GM23338 (cell line): ENCODE measurements around the gene NLGN1. TPM values are rescaled to one million over a fixed set of nuclear protein-coding genes. Genes with fewer than 3 reads are reported as not detected.

Experiments
- ATAC-seq: fragments of 200-7000 bp; cut with Tn5 transposase; 3 replicates; pipeline ENCODE4 v1.9.1; 2020
- DNase-seq: peaks from one replicate; pipeline ENCODE4 v3.0.0-alpha.2; 2015; ENCODE audit warnings: low spot score
- H2AFZ ChIP-seq: fragments of 200-600 bp; sonication (generic); 2 replicates; pipeline ENCODE4 v1.8.0; 2016; ENCODE audit warnings: antibody characterized with exemption, mild to moderate bottlenecking, moderate library complexity
- H3F3A ChIP-seq: fragments of 200-600 bp; sonication (generic); replicated peaks from 2 replicates; pipeline ENCODE4 v1.8.0; 2017; ENCODE audit warnings: antibody characterized with exemption, mixed run types, low read depth
- H3K27ac ChIP-seq: fragments of 200-600 bp; sonication (generic); 2 replicates; pipeline ENCODE4 v1.6.1; 2016; ENCODE audit warnings: low read depth
- H3K27me3 ChIP-seq: fragments of 200-600 bp; sonication (generic); 2 replicates; pipeline ENCODE4 v1.8.0; 2016; ENCODE audit warnings: mild to moderate bottlenecking, mixed run types, moderate library complexity; ENCODE audit not compliant: insufficient read depth
- H3K36me3 ChIP-seq: fragments of 200-600 bp; sonication (generic); 2 replicates; pipeline ENCODE4 v1.8.0; 2016; ENCODE audit warnings: mild to moderate bottlenecking; ENCODE audit not compliant: insufficient read depth
- H3K4me1 ChIP-seq: fragments of 200-600 bp; sonication (generic); 2 replicates; pipeline ENCODE4 v1.8.0; 2016; ENCODE audit warnings: mild to moderate bottlenecking, moderate library complexity; ENCODE audit not compliant: insufficient read depth
- H3K4me2 ChIP-seq: fragments of 200-600 bp; sonication (generic); 2 replicates; pipeline ENCODE4 v1.7.1; 2017; ENCODE audit warnings: mixed run types
- H3K4me3 ChIP-seq: fragments of 200-600 bp; sonication (generic); 2 replicates; pipeline ENCODE4 v1.6.1; 2016; ENCODE audit warnings: mixed run types
- H3K79me2 ChIP-seq: fragments of 200-600 bp; sonication (generic); replicated peaks from 2 replicates; pipeline ENCODE4 v1.8.0; 2017; ENCODE audit warnings: mild to moderate bottlenecking; ENCODE audit not compliant: insufficient read depth
- H3K9me2 ChIP-seq: fragments of 200-600 bp; sonication (generic); 2 replicates; pipeline ENCODE4 v1.8.0; 2017; ENCODE audit not compliant: insufficient read depth
- H4K20me1 ChIP-seq: fragments of 200-600 bp; sonication (generic); replicated peaks from 2 replicates; pipeline ENCODE4 v1.8.0; 2017; ENCODE audit warnings: mild to moderate bottlenecking; ENCODE audit not compliant: insufficient read depth
- H3K27ac Mint-ChIP-seq: 2 replicates; pipeline ENCODE4 v1.8.0; 2020; ENCODE audit warnings: inconsistent platforms, mild to moderate bottlenecking, moderate library complexity, mixed read lengths
- H3K27me3 Mint-ChIP-seq: 3 replicates; pipeline ENCODE4 v1.8.0; 2022; ENCODE audit warnings: low read depth, mild to moderate bottlenecking, moderate library complexity, mixed read lengths, inconsistent platforms; ENCODE audit not compliant: insufficient read depth, poor library complexity
- H3K36me3 Mint-ChIP-seq: 3 replicates; pipeline ENCODE4 v1.8.0; 2021; ENCODE audit warnings: low read depth, mild to moderate bottlenecking, inconsistent platforms, moderate library complexity, mixed read lengths
- H3K4me1 Mint-ChIP-seq: 3 replicates; pipeline ENCODE4 v1.8.0; 2020; ENCODE audit warnings: mild to moderate bottlenecking, inconsistent platforms, mixed read lengths
- H3K4me3 Mint-ChIP-seq: 3 replicates; pipeline ENCODE4 v1.8.0; 2021; ENCODE audit warnings: moderate library complexity, mild to moderate bottlenecking, inconsistent platforms, mixed read lengths
- H3K9me3 Mint-ChIP-seq: 3 replicates; pipeline ENCODE4 v1.8.0; 2020; ENCODE audit warnings: moderate library complexity, mild to moderate bottlenecking, inconsistent platforms, mixed read lengths
- CREB1 ChIP-seq: fragments of 250-450 bp; sonication (Bioruptor Pico); IDR thresholded peaks from 2 replicates; pipeline ENCODE4 v1.5.0; 2020; ENCODE audit warnings: low read depth, mild to moderate bottlenecking, moderate library complexity
- EZH2 ChIP-seq: fragments of 200-600 bp; sonication (generic); IDR thresholded peaks from one replicate; pipeline ENCODE4 v1.8.0; 2017; ENCODE audit warnings: antibody characterized with exemption, mild to moderate bottlenecking, low read depth; ENCODE audit not compliant: unreplicated experiment
- EZH2phosphoT487 ChIP-seq: fragments of 200-600 bp; sonication (generic); IDR thresholded peaks from one replicate; pipeline ENCODE4 v1.8.1; 2018; ENCODE audit warnings: antibody characterized with exemption; ENCODE audit not compliant: unreplicated experiment
- NANOG ChIP-seq: IDR thresholded peaks from 2 replicates; pipeline ENCODE4 v1.6.1; 2016; ENCODE audit warnings: antibody characterized with exemption, borderline replicate concordance
- ZNF114 ChIP-seq: fragments of 250-450 bp; sonication (Bioruptor Pico); IDR thresholded peaks from 2 replicates; pipeline ENCODE4 v1.5.0; 2020; ENCODE audit warnings: mild to moderate bottlenecking, moderate library complexity
- ZNF462 ChIP-seq: fragments of 250-450 bp; sonication (Bioruptor Pico); IDR thresholded peaks from 2 replicates; pipeline ENCODE4 v1.5.0; 2020; ENCODE audit warnings: mild to moderate bottlenecking, moderate library complexity
- polyA plus RNA-seq: library from polyadenylated mRNA; unstranded; fragments of >200 nt; fragmentation: Nextera tagmentation; extraction: Ambion mirVana; gene quantifications from 2 replicates; pipeline ENCODE4 v1.2.1, GENCODE V29; 2016
- total RNA-seq: library from RNA; depleted of rRNA; stranded (reverse); fragments of >200 nt; shearing (Covaris generic); gene quantifications from 2 replicates; pipeline ENCODE4 v1.2.3, GENCODE V29; 2014
- TF ChIP-seq, protein P1 (sequence below): IDR thresholded peaks from 2 replicates; pipeline ENCODE4 v1.6.1; 2016; ENCODE audit warnings: antibody characterized with exemption

The NLGN1 gene
- total and polyA plus RNA-seq, 2 experiments from 2014 or later = 6.5 to 18.6 TPM

DNA sequence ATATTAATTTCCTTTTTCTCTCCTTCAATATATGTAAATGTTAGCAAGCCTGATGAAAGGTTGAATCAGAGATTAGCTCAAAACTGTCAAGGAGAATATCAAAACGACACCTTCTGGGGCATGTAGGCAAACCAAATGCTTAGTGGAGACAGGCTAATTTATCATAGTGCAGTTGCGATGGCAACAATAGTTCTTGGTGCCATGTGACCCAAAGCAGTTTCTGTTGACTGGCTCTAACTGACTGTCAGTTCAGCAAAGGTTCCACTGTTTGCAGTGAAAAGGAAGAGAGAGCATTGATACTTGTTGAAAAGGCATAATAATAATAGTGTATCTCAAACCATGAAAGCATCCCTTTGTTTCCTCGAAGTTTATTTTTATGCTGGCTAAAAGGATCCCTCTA is 513.9 kb downstream of the NLGN1 start (continued):
- TF ChIP-seq ZNF462 (no peak), EZH2 (no peak), NANOG (no peak), EZH2phosphoT487 (no peak), ZNF114 (no peak)
- TF ChIP-seq, protein P1, sequence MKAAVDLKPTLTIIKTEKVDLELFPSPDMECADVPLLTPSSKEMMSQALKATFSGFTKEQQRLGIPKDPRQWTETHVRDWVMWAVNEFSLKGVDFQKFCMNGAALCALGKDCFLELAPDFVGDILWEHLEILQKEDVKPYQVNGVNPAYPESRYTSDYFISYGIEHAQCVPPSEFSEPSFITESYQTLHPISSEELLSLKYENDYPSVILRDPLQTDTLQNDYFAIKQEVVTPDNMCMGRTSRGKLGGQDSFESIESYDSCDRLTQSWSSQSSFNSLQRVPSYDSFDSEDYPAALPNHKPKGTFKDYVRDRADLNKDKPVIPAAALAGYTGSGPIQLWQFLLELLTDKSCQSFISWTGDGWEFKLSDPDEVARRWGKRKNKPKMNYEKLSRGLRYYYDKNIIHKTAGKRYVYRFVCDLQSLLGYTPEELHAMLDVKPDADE = no peak

GRCh38 chr3:173912126-173912525 is 514.6 kb downstream of the NLGN1 start:
- peaks cover 2% of the 10 kb centered on the region for H3K27me3 Mint-ChIP-seq
- no peak overlapping the region for H3K4me3 Mint-ChIP-seq
- H2AFZ ChIP-seq = no peak overlapping the region
- no peak for TF ChIP-seq CREB1
- TF ChIP-seq EZH2 = no peak
- no peak for TF ChIP-seq ZNF462
- TF ChIP-seq, protein P1 = no peak
- no peak for TF ChIP-seq NANOG

More at GRCh38 chr3:173912126-173912525, 514.6 kb downstream of the NLGN1 start:
- Histone ChIP-seq H3F3A (no peaks in the 10 kb centered on the region), H3K36me3 (no peaks in the 10 kb centered on the region), H3K79me2 (no peaks in the 10 kb centered on the region), H3K27ac (0 out of 2 replicates have a peak overlapping the region, but pooled peaks have one; percentile 56), H3K4me2 (no peak overlapping the region), H3K27me3 (no peaks in the 10 kb centered on the region), H3K4me1 (peaks cover 44% of the 10 kb centered on the region), H3K9me2 (no peaks in the 10 kb centered on the region), H3K4me3 (no peak overlapping the region), H4K20me1 (no peaks in the 10 kb centered on the region)
- Mint-ChIP-seq H3K36me3 (no peaks in the 10 kb centered on the region), H3K9me3 (no peaks in the 10 kb centered on the region), H3K27ac (no peak overlapping the region), H3K4me1 (peaks cover 45% of the 10 kb centered on the region)
- DNase-seq (no peak), ATAC-seq (no peak)
